GM19025 (cell line): Measurements from ENCODE around the gene DNHD1.

Experiments used
- ATAC-seq: cut with Tn5 transposase; IDR thresholded peaks from one replicate; pipeline ENCODE4 v1.9.1; 2021; ENCODE audit warnings: mild to moderate bottlenecking, low read depth, moderate library complexity; ENCODE audit not compliant: unreplicated experiment

The DNHD1 gene

GRCh38 chr11:6497069-6497839 is at the start of gene DNHD1:
DNHD1 (plus strand) TSS chr11:6497280; CDS start chr11:6498216, 936 bp downstream.
- ATAC-seq = no peak

GRCh38 chr11:6448574-6448973 is 48.5 kb upstream of the DNHD1 start:
- no peak for ATAC-seq

- ATAC-seq = no peak
Measured at GRCh38 chr11:6452219-6452618, 44.9 kb upstream of the DNHD1 start.

- ATAC-seq = no peak
Measured at GRCh38 chr11:6453152-6453551, 43.9 kb upstream of the DNHD1 start.

- ATAC-seq = no peak
Measured at GRCh38 chr11:6455070-6455469, 42.0 kb upstream of the DNHD1 start.

- ATAC-seq = no peak
Measured at GRCh38 chr11:6456361-6457073, 40.6 kb upstream of the DNHD1 start.

GRCh38 chr11:6457581-6458320 is 39.3 kb upstream of the DNHD1 start:
- ATAC-seq = no peak

- no peak for ATAC-seq
Measured at GRCh38 chr11:6458352-6459098, 38.6 kb upstream of the DNHD1 start.

- no peak for ATAC-seq
Measured at GRCh38 chr11:6459099-6459450, 38.0 kb upstream of the DNHD1 start.

- ATAC-seq = peak; percentile 36
Measured at GRCh38 chr11:6468712-6469495, 28.2 kb upstream of the DNHD1 start.

GRCh38 chr11:6469599-6469998 is 27.5 kb upstream of the DNHD1 start:
- ATAC-seq = no peak

- no peak for ATAC-seq
Measured at GRCh38 chr11:6472934-6473333, 24.1 kb upstream of the DNHD1 start.

GRCh38 chr11:6473451-6474412 is 23.3 kb upstream of the DNHD1 start, which contains the start of gene TRIM3:
TRIM3 (minus strand) TSS chr11:6473941; CDS start chr11:6465695, 8,246 bp downstream.
- peak; percentile 82 for ATAC-seq

GRCh38 chr11:6474413-6474792 is 22.7 kb upstream of the DNHD1 start:
- ATAC-seq = no peak

GRCh38 chr11:6474806-6475500 is 22.1 kb upstream of the DNHD1 start:
- no peak for ATAC-seq

GRCh38 chr11:6475936-6476335 is 21.1 kb upstream of the DNHD1 start:
- no peak for ATAC-seq

- ATAC-seq = no peak
Measured at GRCh38 chr11:6476571-6476970, 20.5 kb upstream of the DNHD1 start.

- no peak for ATAC-seq
Measured at GRCh38 chr11:6480299-6480914, 16.7 kb upstream of the DNHD1 start.
